Measurements from ENCODE around the gene EPHB4. TPM values are rescaled to one million over a fixed set of nuclear protein-coding genes. Genes with fewer than 3 reads are reported as not detected.

The EPHB4 gene
- total RNA-seq (2022; extraction: Qiagen RNA extraction; ENCODE audit: low read depth): 37.3 to 43.6 TPM (median 42.9 TPM) in 5 replicates

GRCh38 chr7:100827330-100828226 lies at the start of gene EPHB4:
Gene EPHB4 (minus strand): TSS chr7:100827523. CDS start chr7:100827030, 493 bp downstream.

GRCh38 chr7:100874577-100875355 lies 47.4 kb upstream of the EPHB4 start, which contains the start of gene SRRT:
Gene SRRT (plus strand): TSS chr7:100875103. CDS start chr7:100875591, 488 bp downstream.

GRCh38 chr7:100867040-100867775 lies 39.9 kb upstream of the EPHB4 start, which contains the start of gene TRIP6:
Gene TRIP6 (plus strand): TSS chr7:100867387. CDS start chr7:100867498, 111 bp downstream.

GRCh38 chr7:100852048-100852872 lies 24.9 kb upstream of the EPHB4 start, which contains the start of gene SLC12A9:
Gene SLC12A9 (plus strand): TSS chr7:100852713. CDS start chr7:100854198, 1,485 bp downstream.

Other genes starting within 250 kb of the EPHB4 start
- gene LRCH4, start 241.4 kb downstream of the EPHB4 start, total RNA-seq (2022; extraction: Qiagen RNA extraction; ENCODE audit: low read depth): 10.6 to 16.3 TPM (median 15.0 TPM) in 5 replicates
- 0.14 to 0.60 TPM (median 0.35 TPM) in 5 replicates for gene FBXO24, start 241.2 kb downstream of the EPHB4 start, total RNA-seq (2022; extraction: Qiagen RNA extraction; ENCODE audit: low read depth)
- 6.2 to 12.4 TPM (median 7.8 TPM) in 5 replicates for gene PCOLCE, start 225.2 kb downstream of the EPHB4 start, total RNA-seq (2022; extraction: Qiagen RNA extraction; ENCODE audit: low read depth)
- gene MOSPD3, start 215.0 kb downstream of the EPHB4 start, total RNA-seq (2022; extraction: Qiagen RNA extraction; ENCODE audit: low read depth): 16.2 to 22.1 TPM (median 19.5 TPM) in 5 replicates
- 2.6 to 3.4 TPM (median 2.9 TPM) in 5 replicates for gene TFR2, start 186.0 kb downstream of the EPHB4 start, total RNA-seq (2022; extraction: Qiagen RNA extraction; ENCODE audit: low read depth)
- not detected in 5 replicates for gene ACTL6B, start 171.1 kb downstream of the EPHB4 start, total RNA-seq (2022; extraction: Qiagen RNA extraction; ENCODE audit: low read depth)
- gene GNB2, start 153.8 kb downstream of the EPHB4 start, total RNA-seq (2022; extraction: Qiagen RNA extraction; ENCODE audit: low read depth): 165 to 268 TPM (median 251 TPM) in 5 replicates
- 16.1 to 22.5 TPM (median 17.8 TPM) in 5 replicates for gene GIGYF1, start 133.3 kb downstream of the EPHB4 start, total RNA-seq (2022; extraction: Qiagen RNA extraction; ENCODE audit: low read depth)
- 72.6 to 107 TPM (median 103 TPM) in 5 replicates for gene POP7, start 121.4 kb downstream of the EPHB4 start, total RNA-seq (2022; extraction: Qiagen RNA extraction; ENCODE audit: low read depth)
- gene EPO, start 107.1 kb downstream of the EPHB4 start, total RNA-seq (2022; extraction: Qiagen RNA extraction; ENCODE audit: low read depth): 0.03 TPM in 1 of 5 replicates, not detected in the others
- gene ZAN, start 93.9 kb downstream of the EPHB4 start, total RNA-seq (2022; extraction: Qiagen RNA extraction; ENCODE audit: low read depth): not detected in 5 replicates
- gene SLC12A9, start 25.2 kb upstream of the EPHB4 start, total RNA-seq (2022; extraction: Qiagen RNA extraction; ENCODE audit: low read depth): 13.4 to 16.7 TPM (median 15.2 TPM) in 5 replicates
- 38.1 to 61.9 TPM (median 55.4 TPM) in 5 replicates for gene TRIP6, start 39.9 kb upstream of the EPHB4 start, total RNA-seq (2022; extraction: Qiagen RNA extraction; ENCODE audit: low read depth)
- gene SRRT, start 47.6 kb upstream of the EPHB4 start, total RNA-seq (2022; extraction: Qiagen RNA extraction; ENCODE audit: low read depth): 121 to 158 TPM (median 149 TPM) in 5 replicates
- gene UFSP1, start 62.2 kb upstream of the EPHB4 start, total RNA-seq (2022; extraction: Qiagen RNA extraction; ENCODE audit: low read depth): 4.7 to 7.2 TPM (median 5.4 TPM) in 5 replicates
- gene ACHE, start 68.4 kb upstream of the EPHB4 start, total RNA-seq (2022; extraction: Qiagen RNA extraction; ENCODE audit: low read depth): 1.1 to 2.2 TPM (median 2.0 TPM) in 5 replicates
- 8.9 to 15.9 TPM (median 12.7 TPM) in 5 replicates for gene MUC3A, start 122.0 kb upstream of the EPHB4 start, total RNA-seq (2022; extraction: Qiagen RNA extraction; ENCODE audit: low read depth)
- 15.7 to 22.4 TPM (median 18.7 TPM) in 5 replicates for gene MUC12, start 142.0 kb upstream of the EPHB4 start, total RNA-seq (2022; extraction: Qiagen RNA extraction; ENCODE audit: low read depth)
- 0.01 to 0.07 TPM (median 0.03 TPM) in 5 replicates for gene MUC17, start 192.6 kb upstream of the EPHB4 start, total RNA-seq (2022; extraction: Qiagen RNA extraction; ENCODE audit: low read depth)